OCI-LY7 (cell line): ENCODE measurements around the gene FGF1. TPM values are rescaled to one million over a fixed set of nuclear protein-coding genes. Genes with fewer than 3 reads are reported as not detected.

Experiments used
- BruUV-seq: library from RNA; stranded (reverse); fragments of 400-500 nt; replicated peaks from 2 replicates; lab custom pipeline; 2021; lab: Mats Ljungman, UMichigan
- CTCF ChIA-PET: fragments of 300-600 bp; sonication (Branson Sonifier 250); formaldehyde crosslinking; loops from one replicate; lab custom pipeline; 2022; ENCODE audit warnings: antibody characterized with exemption; ENCODE audit not compliant: unreplicated experiment; lab: Charles Lee
- POLR2A ChIA-PET: fragments of 300-600 bp; sonication (Branson Sonifier 250); formaldehyde crosslinking; loops from one replicate; lab custom pipeline; 2022; ENCODE audit warnings: antibody characterized with exemption; lab: Charles Lee
- DNase-seq: peaks from one replicate; pipeline ENCODE4 v3.0.0-alpha.2; 2015; ENCODE audit warnings: low spot score
- H2AFZ ChIP-seq: fragments of 200-600 bp; sonication (generic), shearing (Covaris generic); 2 replicates; pipeline ENCODE4 v1.6.1; 2014; ENCODE audit warnings: mild to moderate bottlenecking, antibody characterized with exemption, low read length, moderate library complexity
- H3K27ac ChIP-seq: fragments of 200-600 bp; sonication (generic); 2 replicates; pipeline ENCODE4 v1.5.1; 2014; ENCODE audit warnings: mixed run types, low read depth, mild to moderate bottlenecking, moderate library complexity, low read length, inconsistent platforms; ENCODE audit not compliant: poor library complexity, severe bottlenecking
- H3K36me3 ChIP-seq: fragments of 200-600 bp; sonication (generic); 2 replicates; pipeline ENCODE4 v1.6.1; 2014; ENCODE audit warnings: mild to moderate bottlenecking, antibody characterized with exemption, low read length, moderate library complexity, mixed read lengths; ENCODE audit not compliant: insufficient read depth
- H3K4me1 ChIP-seq: fragments of 200-600 bp; sonication (generic); 2 replicates; pipeline ENCODE4 v1.5.1; 2014; ENCODE audit warnings: mild to moderate bottlenecking, low read length; ENCODE audit not compliant: insufficient read depth, poor library complexity, severe bottlenecking
- H3K4me2 ChIP-seq: fragments of 200-600 bp; sonication (generic); 2 replicates; pipeline ENCODE4 v1.6.1; 2014; ENCODE audit warnings: mild to moderate bottlenecking, low read length
- H3K4me3 ChIP-seq: fragments of 200-600 bp; sonication (generic); 2 replicates; pipeline ENCODE4 v1.5.1; 2014; ENCODE audit warnings: mild to moderate bottlenecking, low read depth, low read length; ENCODE audit not compliant: poor library complexity, severe bottlenecking
- H3K79me2 ChIP-seq: fragments of 200-600 bp; sonication (generic); 2 replicates; pipeline ENCODE4 v1.6.1; 2016; ENCODE audit warnings: low read depth, mild to moderate bottlenecking, low read length, moderate library complexity, mixed read lengths; ENCODE audit not compliant: insufficient read depth
- H3K9me2 ChIP-seq: fragments of 200-600 bp; sonication (generic); 2 replicates; pipeline ENCODE4 v1.6.1; 2016; ENCODE audit warnings: mild to moderate bottlenecking, low read length, mixed read lengths; ENCODE audit not compliant: insufficient read depth
- H3K9me3 ChIP-seq: fragments of 200-600 bp; sonication (generic); 2 replicates; pipeline ENCODE4 v1.6.1; 2014; ENCODE audit warnings: mild to moderate bottlenecking, mixed run types, low read length, mixed read lengths
- H4K20me1 ChIP-seq: fragments of 200-600 bp; sonication (generic); 2 replicates; pipeline ENCODE4 v1.6.1; 2014; ENCODE audit warnings: mild to moderate bottlenecking, antibody characterized with exemption, low read length, moderate library complexity, mixed read lengths; ENCODE audit not compliant: insufficient read depth
- EZH2phosphoT487 ChIP-seq: fragments of 200-600 bp; sonication (generic); IDR thresholded peaks from 2 replicates; pipeline ENCODE4 v1.6.1; 2018; ENCODE audit warnings: low read depth, borderline replicate concordance, mild to moderate bottlenecking, mixed run types, antibody characterized with exemption, low read length, moderate library complexity, mixed read lengths
- intact Hi-C: fragments of 100-400 bp; cut with micrococcal nuclease; formaldehyde crosslinking; loops from one replicate; pipeline ENCODE4 v1.10.0; 2022; ENCODE audit not compliant: unreplicated experiment
- total RNA-seq, 2 experiments: library from RNA; depleted of rRNA in 1 of 2; stranded (reverse); fragments of >200 nt in 1 of 2; shearing (Covaris generic) in 1 of 2; gene quantifications; 2 replicates each; pipeline ENCODE4 v1.2.3, GENCODE V29; 2014 to 2022
- TF ChIP-seq, protein P1 (sequence below): fragments of 200-600 bp; sonication (generic); conservative IDR thresholded peaks from 2 replicates; pipeline ENCODE4 v1.5.1; 2014; ENCODE audit warnings: mild to moderate bottlenecking, antibody characterized with exemption, low read length, moderate library complexity, mixed read lengths

Gene FGF1
- total RNA-seq, 2 experiments from 2014 or later: not detected

DNA sequence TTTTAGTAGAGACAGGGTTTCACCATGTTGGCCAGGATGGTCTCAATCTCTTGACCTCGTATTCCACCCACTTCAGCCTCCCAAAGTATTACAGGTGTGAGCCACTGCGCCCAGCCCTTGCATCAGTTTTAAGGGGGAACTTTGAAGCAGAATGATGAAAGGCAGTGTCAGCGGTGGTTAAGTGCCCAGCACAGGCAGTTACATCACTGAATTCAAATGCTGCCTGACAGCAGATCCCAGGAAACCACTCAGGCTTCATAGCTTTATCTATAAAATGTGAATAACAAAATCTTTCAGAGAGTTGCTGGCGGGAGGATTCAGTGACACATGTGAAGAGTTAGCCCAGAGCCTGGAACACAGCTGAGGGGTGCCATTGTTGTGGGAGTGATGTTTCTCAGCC, 26.5 kb downstream of the FGF1 start:
- intact Hi-C loops: loop anchor here (5.0 kb wide), 1 partner anchor 223 kb away; no protein-coding TSS in a partner anchor
- CTCF ChIA-PET: no interaction called here
- no peaks in the 10 kb centered on the region for H4K20me1 ChIP-seq

DNA sequence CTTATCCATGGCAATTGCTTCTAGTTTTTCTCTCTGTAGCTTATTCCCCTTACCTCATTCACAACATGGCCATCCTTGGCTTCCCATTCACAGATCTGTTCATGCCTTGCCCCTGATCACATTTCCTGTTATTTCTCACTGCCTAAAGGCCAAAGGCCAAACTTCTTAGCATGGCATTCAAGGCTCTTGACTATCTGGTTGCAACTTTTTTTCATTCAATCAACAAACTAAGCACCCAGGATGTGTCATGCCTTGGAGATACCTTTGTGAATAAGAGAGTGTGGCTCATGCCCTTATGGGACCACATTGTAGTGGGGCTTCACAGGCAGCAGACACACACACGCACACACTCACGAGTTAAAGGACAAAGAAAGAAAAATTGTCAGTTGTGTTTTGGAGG, 27.6 kb downstream of the FGF1 start:
- ChIA-PET CTCF (no interaction called here), POLR2A (interaction anchor here (0.5 kb wide), 1 partner anchor 165 kb away, joined by 5 read pairs; no protein-coding TSS in a partner anchor)
- Histone ChIP-seq H3K27ac (no peak overlapping the region), H3K4me1 (no peaks in the 10 kb centered on the region), H3K9me2 (no peaks in the 10 kb centered on the region), H3K4me3 (no peak overlapping the region), H3K9me3 (no peaks in the 10 kb centered on the region), H2AFZ (no peak overlapping the region), H4K20me1 (no peaks in the 10 kb centered on the region), H3K4me2 (no peak overlapping the region), H3K36me3 (no peaks in the 10 kb centered on the region), H3K79me2 (no peaks in the 10 kb centered on the region)
- intact Hi-C loops: loop anchor here (5.0 kb wide), 1 partner anchor 224 kb away; no protein-coding TSS in a partner anchor
- no TSS peak for BruUV-seq
- no peak for TF ChIP-seq EZH2phosphoT487
- TF ChIP-seq, protein P1, sequence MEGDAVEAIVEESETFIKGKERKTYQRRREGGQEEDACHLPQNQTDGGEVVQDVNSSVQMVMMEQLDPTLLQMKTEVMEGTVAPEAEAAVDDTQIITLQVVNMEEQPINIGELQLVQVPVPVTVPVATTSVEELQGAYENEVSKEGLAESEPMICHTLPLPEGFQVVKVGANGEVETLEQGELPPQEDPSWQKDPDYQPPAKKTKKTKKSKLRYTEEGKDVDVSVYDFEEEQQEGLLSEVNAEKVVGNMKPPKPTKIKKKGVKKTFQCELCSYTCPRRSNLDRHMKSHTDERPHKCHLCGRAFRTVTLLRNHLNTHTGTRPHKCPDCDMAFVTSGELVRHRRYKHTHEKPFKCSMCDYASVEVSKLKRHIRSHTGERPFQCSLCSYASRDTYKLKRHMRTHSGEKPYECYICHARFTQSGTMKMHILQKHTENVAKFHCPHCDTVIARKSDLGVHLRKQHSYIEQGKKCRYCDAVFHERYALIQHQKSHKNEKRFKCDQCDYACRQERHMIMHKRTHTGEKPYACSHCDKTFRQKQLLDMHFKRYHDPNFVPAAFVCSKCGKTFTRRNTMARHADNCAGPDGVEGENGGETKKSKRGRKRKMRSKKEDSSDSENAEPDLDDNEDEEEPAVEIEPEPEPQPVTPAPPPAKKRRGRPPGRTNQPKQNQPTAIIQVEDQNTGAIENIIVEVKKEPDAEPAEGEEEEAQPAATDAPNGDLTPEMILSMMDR: no peak
- DNase-seq: no peak

More for the DNA sequence above, 26.5 kb downstream of the FGF1 start:
- H3K4me2 ChIP-seq: no peak overlapping the region
- H3K9me2 ChIP-seq: no peaks in the 10 kb centered on the region
- no peak overlapping the region for H3K4me3 ChIP-seq
- POLR2A ChIA-PET: no interaction called here
- TF ChIP-seq, protein P1: no peak
- no peak for TF ChIP-seq EZH2phosphoT487
- H3K4me1 ChIP-seq: no peaks in the 10 kb centered on the region
- H2AFZ ChIP-seq: no peak overlapping the region
- no peaks in the 10 kb centered on the region for H3K9me3 ChIP-seq
- H3K79me2 ChIP-seq: no peaks in the 10 kb centered on the region
- no peak for DNase-seq
- H3K36me3 ChIP-seq: no peaks in the 10 kb centered on the region
- no TSS peak for BruUV-seq
- H3K27ac ChIP-seq: no peak overlapping the region

DNA sequence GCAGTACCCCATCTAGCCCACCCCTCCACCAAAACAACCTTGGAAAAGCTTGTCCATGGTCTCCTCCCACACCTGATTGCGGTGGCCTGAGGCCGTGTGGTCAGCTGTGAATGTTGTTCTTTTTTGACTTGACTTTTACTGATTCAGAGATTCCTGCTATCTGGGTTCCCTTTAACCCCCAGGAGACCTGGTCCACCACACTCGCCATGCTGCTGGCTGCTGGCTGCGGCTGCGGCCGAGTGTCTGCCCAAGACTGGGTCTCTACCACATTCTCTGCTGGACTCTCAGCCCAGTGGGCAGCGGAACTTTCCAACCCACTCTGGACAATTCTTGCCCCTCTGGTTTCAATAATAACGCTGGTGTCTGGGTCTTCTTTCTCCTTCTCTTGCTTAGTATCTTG, 28.4 kb downstream of the FGF1 start:
- no peak for DNase-seq
- POLR2A ChIA-PET: interaction anchor here (0.5 kb wide), 1 partner anchor 164 kb away, joined by 5 read pairs; no protein-coding TSS in a partner anchor
- Histone ChIP-seq H3K4me1 (no peaks in the 10 kb centered on the region), H4K20me1 (no peaks in the 10 kb centered on the region), H3K9me2 (no peaks in the 10 kb centered on the region), H3K4me2 (no peak overlapping the region), H3K9me3 (no peaks in the 10 kb centered on the region), H3K36me3 (no peaks in the 10 kb centered on the region), H2AFZ (no peak overlapping the region), H3K27ac (no peak overlapping the region), H3K79me2 (no peaks in the 10 kb centered on the region), H3K4me3 (no peak overlapping the region)
- intact Hi-C loops: loop anchor here (5.0 kb wide), 1 partner anchor 225 kb away; no protein-coding TSS in a partner anchor
- no TSS peak for BruUV-seq
- CTCF ChIA-PET: no interaction called here
- TF ChIP-seq, protein P1: no peak
- no peak for TF ChIP-seq EZH2phosphoT487
